Fibroblast of villous mesenchyme (primary cell): ENCODE data around the gene KIFC1. TPM values are rescaled to one million over a fixed set of nuclear protein-coding genes. Genes with fewer than 3 reads are reported as not detected.

Experiments used
- DNase-seq: peaks from one replicate; pipeline ENCODE4 v3.0.0-alpha.2; 2010; ENCODE audit warnings: low read depth
- H3K4me3 ChIP-seq: 2 replicates; pipeline ENCODE4 v1.5.1; 2011; ENCODE audit warnings: low read depth, mild to moderate bottlenecking, low read length
- total RNA-seq: library from RNA; depleted of rRNA; stranded (reverse); fragments of >200 nt; gene quantifications from 2 replicates; pipeline ENCODE4 v1.2.3, GENCODE V29; 2012
- TF ChIP-seq, protein P1 (sequence below): IDR thresholded peaks from 2 replicates; pipeline ENCODE4 v1.5.1; 2012; ENCODE audit warnings: low read depth, mild to moderate bottlenecking, low read length; ENCODE audit not compliant: insufficient read depth

The KIFC1 gene
- total RNA-seq, 1 donor: 34.5 TPM

DNA sequence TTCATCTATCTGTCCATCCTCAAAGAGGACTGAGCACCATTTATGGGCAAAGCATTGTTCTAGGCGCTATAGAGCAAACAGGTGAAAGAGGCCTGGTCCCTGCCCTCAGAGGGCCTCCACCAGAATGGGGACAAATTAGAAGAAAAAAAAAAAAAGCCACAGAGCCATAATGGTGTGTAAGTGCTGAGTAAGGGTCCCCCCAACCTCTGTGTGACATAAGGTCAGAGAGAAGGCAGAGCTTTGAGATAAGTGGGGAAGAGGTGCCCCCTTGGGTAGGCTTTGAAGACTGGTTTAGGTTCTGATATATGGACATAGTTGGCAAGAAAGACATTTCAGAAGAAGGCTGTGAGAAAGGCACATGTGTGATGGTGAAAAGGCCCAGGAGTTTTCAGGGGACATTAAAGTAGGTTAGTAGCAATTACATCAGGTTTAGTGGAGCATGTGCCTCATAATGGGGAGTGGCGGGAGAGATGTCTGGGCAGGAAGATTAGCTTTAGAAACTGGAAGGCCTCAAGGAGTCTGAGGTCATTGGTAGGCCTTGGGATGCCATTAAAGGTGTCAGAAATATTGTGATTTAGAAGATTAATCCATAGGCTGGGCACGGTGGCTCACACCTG is 47.5 kb downstream of the KIFC1 start:
- TF ChIP-seq, protein P1, sequence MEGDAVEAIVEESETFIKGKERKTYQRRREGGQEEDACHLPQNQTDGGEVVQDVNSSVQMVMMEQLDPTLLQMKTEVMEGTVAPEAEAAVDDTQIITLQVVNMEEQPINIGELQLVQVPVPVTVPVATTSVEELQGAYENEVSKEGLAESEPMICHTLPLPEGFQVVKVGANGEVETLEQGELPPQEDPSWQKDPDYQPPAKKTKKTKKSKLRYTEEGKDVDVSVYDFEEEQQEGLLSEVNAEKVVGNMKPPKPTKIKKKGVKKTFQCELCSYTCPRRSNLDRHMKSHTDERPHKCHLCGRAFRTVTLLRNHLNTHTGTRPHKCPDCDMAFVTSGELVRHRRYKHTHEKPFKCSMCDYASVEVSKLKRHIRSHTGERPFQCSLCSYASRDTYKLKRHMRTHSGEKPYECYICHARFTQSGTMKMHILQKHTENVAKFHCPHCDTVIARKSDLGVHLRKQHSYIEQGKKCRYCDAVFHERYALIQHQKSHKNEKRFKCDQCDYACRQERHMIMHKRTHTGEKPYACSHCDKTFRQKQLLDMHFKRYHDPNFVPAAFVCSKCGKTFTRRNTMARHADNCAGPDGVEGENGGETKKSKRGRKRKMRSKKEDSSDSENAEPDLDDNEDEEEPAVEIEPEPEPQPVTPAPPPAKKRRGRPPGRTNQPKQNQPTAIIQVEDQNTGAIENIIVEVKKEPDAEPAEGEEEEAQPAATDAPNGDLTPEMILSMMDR: no peak
- DNase-seq: no peak
- no peak overlapping the region for H3K4me3 ChIP-seq

DNA sequence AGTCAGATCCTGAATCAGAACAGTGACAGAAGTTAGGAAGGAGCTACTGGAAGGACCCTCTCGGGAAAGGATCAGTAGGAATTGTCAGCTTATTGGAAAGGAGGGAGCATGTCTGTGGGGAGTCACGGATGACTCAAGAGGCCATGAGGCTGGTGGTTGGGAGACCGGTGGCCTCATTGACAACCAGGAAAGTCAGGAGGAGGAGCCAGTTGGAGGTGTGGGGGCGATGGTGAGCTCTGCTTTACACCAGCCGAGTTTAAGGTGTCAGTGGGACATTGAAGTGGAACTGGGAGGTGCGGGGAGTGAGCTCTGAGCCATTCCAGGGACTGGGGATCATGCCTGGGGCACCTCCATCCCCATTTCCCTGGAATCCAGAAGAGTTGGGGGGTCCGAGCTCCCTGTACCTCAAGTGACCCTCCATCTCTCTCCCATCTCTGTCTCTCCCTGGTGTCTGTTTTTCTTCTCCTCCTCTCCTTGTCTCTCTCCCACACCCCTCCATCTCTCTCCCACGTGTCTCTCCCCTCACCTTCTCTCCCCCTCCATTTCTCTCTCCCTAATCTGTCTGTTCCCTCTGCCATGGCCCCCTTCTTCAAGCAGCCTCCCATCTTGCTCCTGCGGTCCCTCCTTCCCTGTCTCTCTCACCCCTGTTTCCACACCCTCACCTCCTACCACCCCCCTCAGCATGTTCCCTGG is 48.5 kb downstream of the KIFC1 start:
- no peak for DNase-seq
- TF ChIP-seq, protein P1: no peak
- H3K4me3 ChIP-seq: no peak overlapping the region

DNA sequence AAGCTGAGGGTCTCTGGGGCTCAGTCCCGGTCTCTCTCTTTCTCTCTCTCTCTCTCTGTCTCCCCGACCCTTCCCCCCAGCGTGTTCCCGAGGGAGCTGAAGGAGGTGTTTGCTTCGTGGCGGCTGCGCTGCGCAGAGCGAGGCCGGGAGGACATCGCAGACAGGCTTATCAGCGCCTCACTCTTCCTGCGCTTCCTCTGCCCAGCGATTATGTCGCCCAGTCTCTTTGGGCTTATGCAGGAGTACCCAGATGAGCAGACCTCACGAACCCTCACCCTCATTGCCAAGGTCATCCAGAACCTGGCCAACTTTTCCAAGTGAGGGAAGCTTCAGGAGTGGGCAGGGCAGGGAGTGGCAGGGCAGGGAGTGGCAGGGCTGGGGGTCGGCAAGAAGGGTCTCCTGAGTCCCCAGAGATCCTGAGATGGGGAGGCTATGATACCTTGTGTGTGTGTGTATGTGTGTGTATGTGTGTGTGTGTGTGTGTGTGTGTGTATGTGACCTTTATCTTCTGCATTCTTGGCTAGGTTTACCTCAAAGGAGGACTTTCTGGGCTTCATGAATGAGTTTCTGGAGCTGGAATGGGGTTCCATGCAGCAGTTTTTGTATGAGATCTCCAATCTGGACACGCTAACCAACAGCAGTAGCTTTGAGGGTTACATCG is 49.2 kb downstream of the KIFC1 start:
- H3K4me3 ChIP-seq: no peak overlapping the region
- no peak for DNase-seq
- TF ChIP-seq, protein P1: no peak

DNA sequence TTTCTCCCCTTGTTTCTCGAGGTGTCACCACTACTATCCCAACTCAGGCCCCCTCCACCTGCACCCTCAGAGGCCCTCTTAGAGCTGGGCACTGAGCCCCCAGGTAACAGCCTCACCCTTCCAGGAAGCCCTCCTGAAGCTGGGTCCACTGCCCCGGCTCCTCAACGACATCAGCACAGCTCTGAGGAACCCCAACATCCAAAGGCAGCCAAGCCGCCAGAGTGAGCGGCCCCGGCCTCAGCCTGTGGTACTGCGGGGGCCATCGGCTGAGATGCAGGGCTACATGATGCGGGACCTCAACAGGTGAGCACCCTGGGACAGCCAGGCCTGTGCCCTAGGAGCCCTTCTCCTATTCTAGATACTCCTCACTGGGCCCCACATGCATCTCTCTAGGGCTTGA is 49.8 kb downstream of the KIFC1 start:
- TF ChIP-seq, protein P1: no peak

DNA sequence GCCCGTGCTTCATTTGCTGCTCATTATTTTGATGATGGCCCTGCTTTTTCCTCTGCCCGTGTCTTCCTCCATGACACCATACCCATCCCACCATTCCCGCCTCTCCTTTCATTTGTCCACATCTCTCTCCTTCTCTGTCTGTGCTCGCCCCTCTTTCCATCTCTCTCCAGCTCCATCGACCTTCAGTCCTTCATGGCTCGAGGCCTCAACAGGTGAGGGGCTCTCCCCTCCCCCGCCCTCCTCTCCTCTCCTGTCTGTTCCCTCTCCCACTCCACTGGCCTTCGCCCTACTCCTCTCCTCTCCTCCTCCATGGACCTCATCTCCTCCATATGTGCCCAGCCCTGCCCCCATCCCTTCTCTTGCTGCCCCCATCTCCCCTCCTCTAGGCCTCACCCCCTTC is 50.7 kb downstream of the KIFC1 start:
- H3K4me3 ChIP-seq: no peak overlapping the region
- DNase-seq: no peak
- TF ChIP-seq, protein P1: no peak

More for the DNA sequence above, 49.8 kb downstream of the KIFC1 start:
- no peak for DNase-seq
- no peak overlapping the region for H3K4me3 ChIP-seq

DNA sequence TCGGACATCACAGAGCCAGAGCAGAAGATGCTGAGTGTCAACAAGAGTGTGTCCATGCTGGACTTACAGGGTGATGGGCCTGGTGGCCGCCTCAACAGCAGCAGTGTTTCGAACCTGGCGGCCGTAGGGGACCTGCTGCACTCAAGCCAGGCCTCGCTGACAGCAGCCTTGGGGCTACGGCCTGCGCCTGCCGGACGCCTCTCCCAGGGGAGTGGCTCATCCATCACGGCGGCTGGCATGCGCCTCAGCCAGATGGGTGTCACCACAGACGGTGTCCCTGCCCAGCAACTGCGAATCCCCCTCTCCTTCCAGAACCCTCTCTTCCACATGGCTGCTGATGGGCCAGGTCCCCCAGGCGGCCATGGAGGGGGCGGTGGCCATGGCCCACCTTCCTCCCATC is 51.4 kb downstream of the KIFC1 start:
- TF ChIP-seq, protein P1: no peak
- DNase-seq: no peak

More for the DNA sequence above, 51.4 kb downstream of the KIFC1 start:
- H3K4me3 ChIP-seq: no peak overlapping the region
